C1 segment of cervical spinal cord (tissue), 14 donors: Measurements from ENCODE around the gene ABR.
"Not testable (repeated sequence)": the region's sequence is repeated elsewhere in the genome, so short reads cannot be mapped to it uniquely, and the experiment has no call there.

ENCODE experiments used
- DNase-seq, 14 donors: peaks; one replicate each; lab custom pipeline; 2025; lab: John Stamatoyannopoulos, UW

The ABR gene

DNA sequence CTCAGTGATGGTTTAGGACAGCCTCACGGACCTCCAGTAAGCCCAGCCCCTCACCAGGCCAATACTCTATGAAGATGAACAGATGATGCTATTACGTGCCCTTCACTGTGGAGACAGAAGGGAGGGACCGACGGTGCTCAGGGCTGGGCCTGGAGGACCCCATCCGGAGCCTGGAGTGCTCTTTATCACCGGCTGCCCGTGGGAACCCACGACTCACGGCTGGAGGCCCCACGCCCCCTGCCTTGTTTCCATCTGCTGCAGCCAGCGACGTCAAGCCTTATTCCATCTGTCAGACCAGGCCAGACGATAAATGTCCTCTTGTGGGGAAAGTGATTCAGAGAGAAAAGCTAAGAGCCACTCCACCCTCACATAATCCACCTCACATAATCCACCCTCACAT, 186.8 kb downstream of the ABR start:
- DNase-seq, result no peak

DNA sequence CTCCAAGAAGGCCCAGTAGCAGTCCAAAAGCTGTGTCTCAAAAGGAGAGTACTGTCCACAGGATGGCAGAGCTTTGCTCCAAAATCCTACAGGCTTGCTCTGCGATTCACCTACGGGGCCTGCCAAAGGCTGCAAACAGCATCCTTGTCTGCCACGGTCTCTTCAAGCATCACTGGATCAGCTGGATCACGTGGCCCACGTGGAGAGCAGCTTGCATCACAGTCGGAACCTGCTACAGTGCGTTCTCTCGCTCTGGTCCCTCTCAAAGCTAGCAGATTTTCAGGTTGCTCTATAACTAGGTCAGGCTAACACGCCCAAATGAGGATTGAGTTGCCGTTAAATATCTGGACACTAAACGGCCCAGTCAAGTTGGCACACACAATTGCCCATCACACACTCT, 191.2 kb downstream of the ABR start:
- peak in 3 of 14 donors; percentile 15 to 96 (median 26) for DNase-seq

DNA sequence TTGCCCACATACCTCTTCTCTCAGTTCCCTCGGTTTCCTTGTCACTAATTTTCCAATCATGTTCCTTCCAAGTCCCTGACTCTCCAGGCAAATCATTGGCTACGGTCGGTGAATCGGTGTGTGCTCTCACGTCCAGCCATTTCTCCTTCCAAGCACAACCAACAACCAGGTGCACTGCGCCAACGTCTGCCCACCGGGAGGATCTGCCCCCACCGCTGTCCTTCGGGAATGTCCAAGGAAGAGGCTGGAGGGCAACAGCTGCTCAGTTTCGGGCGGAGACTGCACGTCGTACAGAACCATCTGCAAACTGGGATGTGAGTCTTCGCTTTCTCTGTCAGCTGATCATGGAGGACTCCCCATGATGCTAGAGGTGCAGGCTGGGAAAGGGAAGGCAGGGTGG, 191.8 kb downstream of the ABR start:
- DNase-seq, result no peak

DNA sequence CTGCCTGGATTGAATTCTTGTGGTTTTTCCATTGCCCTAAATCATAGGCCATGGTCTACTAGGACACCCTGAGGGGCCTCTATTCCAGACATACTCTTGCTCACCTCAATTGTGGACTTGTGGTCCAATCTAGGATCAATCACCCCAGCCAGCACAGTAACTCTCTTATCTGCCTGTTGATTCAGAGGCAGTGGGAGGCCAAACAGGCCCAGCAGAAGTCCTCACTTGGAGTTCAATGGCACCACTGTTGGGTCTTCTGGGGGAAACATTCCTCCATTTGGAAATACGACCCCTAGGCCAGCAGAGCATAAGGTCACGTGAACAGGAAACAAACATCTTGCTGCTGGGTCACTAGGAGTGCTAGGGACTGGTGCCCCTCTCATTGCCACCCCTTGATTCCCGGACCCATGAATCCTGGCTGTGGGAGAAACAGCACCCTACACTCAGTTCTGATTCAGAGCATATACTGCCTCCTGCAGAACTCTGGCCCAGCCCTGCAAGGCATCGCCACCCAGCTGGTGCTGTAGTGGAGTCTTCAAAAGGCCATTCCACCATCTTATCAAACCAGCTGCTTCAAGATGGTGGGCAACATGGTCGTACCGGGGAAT, 193.4 kb downstream of the ABR start:
- DNase-seq, result no peak

DNA sequence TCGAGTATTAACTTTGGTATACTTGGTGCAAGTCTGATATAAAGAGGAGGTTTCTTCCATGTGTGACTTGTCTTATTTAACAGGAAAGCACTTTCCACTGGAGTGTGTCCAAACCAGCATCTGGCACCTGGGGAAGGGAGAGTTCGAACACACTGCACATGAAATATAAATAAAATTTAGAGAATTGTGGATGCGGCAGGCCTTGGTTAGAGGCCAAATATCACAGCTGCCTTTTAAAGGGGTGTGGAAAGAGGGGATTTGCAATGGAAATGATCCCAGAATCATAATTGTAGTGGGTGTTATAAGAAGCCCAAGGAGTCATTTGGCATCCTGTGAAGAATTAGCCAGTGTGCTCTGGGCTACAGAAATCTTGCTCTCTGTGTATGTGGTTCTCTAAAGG, 195.9 kb downstream of the ABR start:
- DNase-seq, result no peak

DNA sequence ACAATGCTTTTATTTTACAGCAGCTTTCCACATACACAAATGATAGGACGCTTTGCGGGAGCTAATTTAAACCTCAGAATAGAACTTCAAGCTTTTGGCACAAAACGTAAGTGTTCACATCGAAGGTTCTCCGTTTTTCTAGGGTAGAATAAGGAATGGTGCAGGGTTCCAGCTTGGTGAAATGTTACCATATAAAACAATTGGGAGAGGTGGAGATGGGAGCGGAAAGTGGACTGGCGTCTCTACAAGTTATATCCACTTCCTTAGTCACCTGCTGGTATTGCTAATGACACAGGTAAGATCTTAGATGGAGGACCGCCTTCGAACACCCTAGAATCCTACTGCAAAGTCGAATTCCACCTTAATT, 198.5 kb downstream of the ABR start:
- DNase-seq, result no peak

DNA sequence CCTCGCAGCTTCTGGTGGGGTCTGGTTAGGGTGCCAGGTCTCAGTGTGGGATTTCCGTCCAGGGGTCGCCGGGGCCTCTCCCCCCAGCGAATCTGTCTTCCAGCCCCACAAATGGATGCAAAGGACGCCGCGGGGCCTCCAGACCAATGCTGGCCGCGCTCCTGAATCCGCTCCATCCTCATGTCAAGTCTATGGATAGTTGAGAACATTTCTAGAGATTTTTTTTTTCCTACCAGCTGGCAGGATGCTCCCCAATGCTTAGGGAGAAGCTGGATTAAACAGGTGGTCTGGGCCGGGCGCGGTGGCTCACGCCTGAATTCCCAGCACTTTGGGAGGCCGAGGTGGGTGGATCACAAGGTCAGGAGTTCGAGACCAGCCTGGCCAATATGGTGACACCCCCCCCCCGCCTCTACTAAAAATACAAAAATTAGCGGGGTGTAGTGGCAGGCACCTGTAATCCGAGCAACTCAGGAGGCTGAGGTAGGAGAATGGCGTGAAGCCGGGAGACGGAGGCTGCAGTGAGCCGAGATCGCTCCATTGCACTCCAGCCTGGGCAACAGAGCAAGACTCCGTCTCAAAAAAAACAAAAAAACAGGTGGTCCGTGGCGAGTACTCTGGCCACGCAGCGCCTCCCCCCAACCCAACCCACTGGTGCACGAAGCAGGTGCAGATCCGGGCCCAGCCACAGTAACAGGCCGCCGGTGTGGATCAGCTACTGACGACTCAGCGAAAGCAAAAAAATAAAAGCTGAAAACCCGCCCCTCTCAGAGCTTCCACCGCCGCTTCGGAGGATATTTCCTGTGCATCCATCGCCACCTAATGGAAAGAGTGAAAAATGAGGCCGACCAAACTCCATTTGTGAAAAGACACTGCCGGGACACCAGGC, 199.1 kb downstream of the ABR start:
- peak in 12 of 14 donors; percentile 40 to 84 (median 56) for DNase-seq

DNA sequence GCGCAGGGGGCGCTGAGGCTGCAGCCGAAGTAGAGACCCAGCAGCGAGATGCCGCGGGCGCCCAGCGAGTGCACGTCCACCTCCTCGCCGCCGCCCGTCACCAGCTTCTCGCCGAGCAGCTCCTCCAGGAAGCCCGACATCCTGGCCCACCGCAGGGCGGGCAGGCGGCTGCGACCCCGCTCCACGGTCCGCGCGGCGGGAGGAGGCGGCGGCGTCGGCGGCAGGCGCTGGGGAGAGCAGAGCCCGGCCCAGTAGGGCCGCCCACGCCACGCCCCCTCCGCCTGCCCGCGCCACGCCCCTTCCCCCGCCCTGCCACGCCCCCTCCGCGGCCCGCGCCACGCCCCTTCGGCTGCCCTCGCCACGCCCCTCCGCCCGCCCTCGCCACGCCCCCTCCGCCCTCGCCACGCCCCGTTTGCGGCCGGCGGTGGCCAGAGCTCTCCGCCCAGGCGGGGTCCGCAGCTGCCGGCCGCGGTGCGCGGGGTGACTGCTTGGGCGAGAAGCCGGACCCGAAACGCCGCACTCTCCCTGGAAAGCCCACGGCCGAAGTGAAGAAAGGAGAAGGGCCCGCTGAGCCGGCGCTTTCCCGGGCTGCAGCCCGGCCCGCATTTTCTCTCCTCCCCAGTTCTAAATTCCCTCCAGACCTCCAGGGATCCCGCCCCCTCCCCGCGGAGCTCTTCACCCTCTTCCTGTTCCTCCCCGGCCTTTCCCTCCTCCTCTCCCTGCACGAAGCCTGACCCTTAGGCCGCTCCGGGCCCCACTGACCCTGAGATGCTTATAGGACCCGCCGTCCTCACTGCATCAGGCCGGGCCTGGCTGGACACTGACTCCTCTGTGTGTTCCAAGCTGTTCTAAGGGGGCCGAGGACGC, 200.0 kb downstream of the ABR start, which contains the start of gene NXN:
Gene NXN, minus strand, starts transcription at position 238 of the 867 bp plus-strand sequence.
- DNase-seq, result peak; percentile 53 to 95 (median 85)

DNA sequence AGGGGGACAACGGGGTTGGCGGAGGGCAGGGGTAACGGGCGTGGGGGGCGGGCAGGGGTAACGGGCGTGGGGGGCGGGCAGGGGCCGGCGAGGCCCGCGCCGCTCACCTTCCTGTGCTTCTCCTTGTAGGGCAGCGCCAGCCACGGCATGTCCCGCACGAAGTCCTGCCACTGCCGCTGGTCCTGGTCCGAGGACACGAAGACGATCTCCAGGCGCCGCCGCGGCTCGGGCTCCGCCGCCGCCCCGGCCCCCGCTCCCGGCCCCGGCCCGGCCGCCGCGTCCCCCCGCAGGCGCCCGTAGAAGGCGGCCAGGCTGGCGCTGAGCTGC, 200.6 kb downstream of the ABR start:
- no peak for DNase-seq

DNA sequence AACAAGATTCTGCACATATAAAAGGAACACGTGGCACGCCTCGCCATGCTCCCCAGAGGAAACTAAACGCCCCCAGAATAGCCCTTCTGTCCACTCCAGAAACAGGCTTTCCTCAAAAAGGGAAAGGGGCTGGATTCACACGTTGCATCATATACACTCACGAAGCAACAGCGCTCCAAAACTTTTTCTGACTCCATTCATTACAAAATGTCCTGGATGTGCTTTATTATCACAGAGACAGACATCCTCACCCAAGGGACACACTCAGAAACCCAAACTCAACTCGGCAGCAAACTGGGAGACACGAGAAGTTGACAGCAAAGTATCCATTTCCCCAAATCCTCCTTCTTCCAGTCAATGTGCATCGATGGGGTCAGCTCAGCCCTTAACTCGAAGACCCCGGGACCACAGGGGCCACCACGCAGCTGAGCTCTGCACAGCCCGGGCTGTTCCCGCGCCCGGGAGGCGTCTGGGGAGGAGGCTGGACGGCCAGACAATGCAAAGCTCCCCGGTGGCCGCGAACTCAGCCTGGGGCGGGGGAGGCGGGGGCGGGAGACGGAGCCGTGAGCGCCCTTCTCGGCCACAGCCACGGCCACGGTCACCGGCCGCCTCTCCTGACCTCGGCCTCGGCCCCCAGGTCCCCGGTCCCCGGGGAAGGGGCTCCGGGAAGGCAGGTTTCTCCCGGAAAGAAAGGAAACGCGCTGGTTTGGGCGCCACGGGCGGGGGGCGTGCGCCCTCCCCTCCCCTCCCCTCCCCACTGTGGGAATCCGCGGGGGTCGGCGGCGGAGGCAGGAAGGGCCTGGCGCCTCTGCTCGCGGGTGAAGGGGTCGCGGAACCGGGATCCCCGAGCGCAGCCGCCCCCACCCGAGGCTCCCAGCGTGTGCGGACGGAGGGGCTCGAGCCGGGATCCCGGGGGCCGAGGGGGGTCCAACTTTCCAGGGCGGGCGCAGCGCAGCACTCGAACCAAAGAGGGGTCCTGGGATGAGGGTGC, 201.4 kb downstream of the ABR start:
- no peak for DNase-seq

DNA sequence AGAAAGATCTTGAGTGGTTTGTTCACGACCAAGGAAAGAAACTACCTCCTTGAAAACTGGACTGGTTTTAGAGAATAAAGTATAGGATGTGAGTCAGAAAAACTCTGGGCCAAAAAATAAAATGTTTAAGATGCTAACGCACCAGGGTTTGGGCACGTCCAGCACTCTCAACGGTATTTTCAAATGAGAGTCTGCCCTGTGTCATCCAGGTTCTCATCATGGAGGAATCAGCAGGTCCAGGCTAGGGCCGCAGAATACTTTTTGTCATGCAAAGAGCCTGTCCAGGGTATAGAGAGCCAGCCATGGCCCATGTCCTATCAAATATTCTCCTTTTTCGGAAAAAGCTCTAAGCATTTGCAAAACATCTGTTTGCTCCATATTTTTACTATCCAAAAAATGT, 202.6 kb downstream of the ABR start:
- no peak for DNase-seq

DNA sequence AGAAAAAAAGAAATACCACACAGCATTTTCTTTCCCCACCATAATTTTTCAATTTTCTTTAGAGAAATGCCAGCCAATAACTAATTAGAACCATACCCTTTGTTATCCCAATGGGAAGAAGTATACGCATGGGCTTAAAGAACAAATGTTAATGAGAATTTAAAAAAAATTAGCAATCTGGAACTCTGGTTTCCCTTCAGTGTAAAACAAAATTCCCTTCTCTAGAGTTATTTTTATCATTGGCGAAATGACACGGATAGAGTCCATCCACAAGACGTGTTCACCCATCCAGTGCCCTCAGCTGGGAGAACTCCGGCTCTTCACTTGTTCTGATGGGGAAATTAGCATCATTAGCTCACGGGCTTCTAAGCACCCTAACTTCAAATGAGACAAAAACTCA, 203.5 kb downstream of the ABR start:
- no peak for DNase-seq

DNA sequence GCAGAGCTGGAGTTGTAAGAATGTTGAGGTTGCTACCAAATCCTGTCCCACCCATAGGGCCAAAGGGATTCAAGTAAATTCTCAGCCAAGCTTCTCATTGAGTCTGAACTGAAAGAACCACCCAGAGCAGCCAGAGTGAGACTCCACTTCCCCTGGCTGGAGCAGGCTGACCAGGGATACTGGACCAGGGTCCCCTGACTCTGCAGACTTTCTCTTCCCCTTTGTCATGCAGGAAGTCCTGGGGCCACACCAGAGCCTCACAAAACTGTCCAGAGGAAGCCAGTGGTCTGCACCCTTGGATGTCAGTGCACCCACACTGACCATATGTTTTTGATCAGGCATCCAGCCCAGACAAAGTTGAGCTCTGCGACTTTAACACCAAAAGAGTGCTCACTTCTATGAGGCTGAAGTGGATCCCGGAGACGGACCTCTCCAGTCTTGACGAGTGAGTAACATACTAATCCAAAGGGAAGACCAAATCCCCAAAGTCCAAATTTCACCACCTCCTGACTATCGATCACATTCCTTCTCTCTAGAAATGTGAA, 204.3 kb downstream of the ABR start:
- peak in 6 of 14 donors; percentile 6 to 45 (median 20) for DNase-seq

DNA sequence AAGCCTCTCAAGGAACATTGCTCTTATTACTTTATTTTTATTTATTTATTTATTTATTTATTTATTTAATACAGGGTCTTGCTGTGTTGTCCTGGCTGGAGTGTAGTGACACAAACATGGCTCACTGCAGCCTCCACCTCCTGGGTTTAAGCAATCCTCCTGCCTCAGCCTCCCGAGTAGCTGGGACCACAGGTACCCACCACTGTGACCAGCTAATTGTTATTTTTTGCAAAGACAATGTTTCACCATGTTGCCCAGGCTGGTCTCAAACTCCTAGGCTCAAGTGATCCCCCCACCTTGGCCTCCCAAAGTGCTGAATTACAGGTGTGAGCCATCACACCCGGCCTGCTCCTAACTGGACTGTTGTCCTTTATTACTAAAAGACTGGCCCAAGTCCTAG, 205.0 kb downstream of the ABR start:
- DNase-seq, result not testable (repeated sequence)

DNA sequence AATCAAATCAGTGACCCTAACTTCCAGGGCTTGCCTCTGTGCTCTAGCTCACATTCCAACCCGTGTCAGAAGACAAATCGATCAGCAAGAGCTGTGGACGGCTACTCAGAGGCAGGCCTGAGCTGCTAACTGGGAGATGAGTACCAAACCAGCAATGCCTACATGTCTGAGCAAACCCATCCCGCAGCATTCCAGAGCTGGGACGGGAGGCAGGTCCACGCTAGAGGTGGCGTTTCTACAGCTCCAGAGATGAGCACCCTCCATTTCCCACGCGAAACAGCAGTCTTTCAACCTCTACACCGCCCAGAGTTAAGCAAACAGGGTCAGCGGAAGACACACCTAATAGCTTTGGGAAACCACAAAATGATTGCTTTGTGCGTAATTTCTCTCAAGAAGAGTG, 206.7 kb downstream of the ABR start:
- no peak for DNase-seq

DNA sequence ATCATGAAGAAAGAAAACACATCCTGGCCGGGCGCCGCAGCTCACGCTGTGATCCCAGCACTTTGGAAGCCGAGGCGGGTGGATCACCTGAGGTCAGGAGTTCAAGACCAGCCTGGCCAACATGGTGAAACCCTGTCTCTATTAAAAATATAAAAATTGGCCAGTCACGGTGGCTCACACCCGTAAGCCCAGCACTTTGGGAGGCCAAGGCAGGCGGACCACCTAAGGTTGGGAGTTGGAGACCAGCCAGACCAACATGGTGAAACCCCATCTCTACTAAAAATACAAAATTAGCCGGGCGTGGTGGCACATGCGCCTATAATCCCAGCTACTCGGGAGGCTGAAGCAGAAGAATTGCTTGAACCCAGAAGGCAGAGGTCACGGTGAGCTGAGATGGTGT, 207.9 kb downstream of the ABR start:
- DNase-seq, result not testable (repeated sequence)

DNA sequence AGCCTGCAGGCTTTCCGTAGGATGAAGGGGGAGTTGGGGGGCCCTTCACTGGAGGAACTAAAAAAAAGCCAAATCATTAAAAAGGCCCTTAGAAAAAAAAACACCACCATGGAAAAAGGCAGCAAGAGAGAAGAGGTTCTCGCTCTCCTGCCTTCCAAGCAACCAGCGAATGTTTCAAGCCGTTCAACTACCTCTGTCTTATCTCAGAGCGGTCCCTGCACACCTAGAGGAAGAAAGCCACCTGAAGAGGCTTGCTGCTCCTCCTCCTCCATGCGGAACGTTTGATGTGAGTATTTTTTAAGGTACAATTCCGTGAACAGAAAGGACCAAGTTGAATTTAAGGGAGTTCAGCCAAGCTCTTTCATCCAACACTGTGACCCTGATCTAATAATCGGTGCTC, 209.4 kb downstream of the ABR start:
- DNase-seq, result no peak

DNA sequence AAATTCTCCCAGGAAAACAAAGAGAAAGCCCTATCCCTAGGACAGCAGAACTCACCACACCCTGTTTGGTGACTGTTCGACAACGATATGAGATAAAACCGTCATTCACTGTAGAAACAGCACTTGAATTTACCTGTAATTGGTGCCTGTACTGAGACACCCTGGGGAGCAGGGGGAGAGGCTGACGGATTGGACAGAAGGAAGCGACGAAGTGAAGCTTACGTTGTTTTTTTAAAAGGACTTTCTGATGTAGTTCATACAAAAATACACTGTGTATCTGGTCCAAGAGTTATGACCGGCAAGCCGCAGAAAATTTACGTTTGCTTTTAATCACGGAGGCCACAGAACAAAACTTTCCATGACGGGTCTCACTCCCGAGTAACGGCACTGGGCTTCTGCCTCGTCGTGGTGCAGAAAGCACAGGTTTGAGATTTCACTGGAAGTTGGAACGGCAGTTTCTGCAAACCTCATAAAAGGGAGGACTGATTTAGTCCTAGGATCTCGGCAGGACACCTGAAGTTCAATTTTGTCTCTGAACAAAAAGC, 209.9 kb downstream of the ABR start:
- DNase-seq, result no peak

DNA sequence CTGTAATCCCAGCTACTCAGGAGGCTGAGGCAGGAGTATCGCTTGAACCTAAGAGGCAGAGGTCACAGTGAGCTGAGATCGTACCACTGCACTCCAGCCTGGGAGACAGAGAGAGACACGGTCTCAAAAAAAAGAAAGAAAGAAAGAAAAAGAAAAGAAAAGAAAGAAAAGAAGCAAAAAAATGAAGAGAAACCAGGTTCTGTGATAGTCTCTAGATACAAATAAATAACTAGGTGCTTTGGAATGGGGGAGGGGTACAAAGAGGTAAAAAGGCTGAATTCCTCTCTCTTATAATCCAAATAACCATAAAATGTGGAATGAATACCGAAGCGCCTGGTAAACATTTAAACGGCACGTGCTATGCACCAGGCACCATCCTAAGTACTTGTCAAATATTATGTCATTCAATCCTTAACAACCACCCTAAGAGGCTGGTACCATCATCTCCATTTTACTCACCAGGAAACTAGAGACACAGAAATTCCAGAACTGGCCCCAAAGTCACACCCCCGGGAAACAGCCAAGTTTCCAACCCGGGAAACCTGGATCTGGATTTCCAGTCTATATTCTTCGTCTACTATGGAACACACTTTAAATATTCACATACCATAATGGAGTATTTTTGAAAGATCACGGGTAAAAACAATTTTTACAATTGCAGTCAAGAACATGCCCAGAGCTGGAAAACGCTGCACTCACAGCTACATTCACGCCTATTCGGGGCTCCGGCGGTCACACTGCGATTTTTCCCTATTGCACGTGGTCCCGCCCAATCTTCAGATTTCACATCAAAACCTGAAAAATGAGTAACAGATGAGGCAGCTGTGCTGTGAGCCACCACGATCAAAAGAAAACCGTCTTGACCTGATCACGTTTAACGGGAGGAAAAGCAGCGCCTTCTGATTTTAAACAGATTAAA, 210.7 kb downstream of the ABR start:
- DNase-seq, result no peak
